Measurements from ENCODE around the gene MTR. TPM values are rescaled to one million over a fixed set of nuclear protein-coding genes. Genes with fewer than 3 reads are reported as not detected.
"Not testable (repeated sequence)": the region's sequence is repeated elsewhere in the genome, so short reads cannot be mapped to it uniquely, and the experiment has no call there.

The MTR gene
- total and polyA plus RNA-seq, 4 donors: 4.4 to 49.3 (median 21.6) TPM

DNA sequence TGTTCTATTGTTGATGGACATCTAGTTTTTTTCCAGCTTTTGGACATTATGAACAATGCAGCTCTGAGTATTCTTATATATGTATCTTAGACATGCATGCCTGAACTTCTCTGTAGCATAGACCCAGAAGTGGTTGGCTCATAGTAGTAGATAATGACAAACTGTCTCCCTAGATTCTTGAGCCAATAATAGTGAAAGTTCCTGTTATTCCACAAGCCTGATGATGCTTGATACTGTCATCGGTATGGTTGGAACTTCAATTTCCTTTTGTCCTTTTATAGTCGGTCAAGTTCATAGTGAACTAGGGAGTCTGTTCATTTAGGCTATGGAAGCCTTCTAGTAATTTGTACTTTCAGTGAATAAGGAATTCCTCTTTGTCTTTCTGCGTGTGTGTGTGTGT lies 56.8 kb downstream of the MTR start:
- Histone ChIP-seq H3K9ac (ENCODE audit: insufficient read depth in 1 of 2, low read length in 2 of 2) (no peak overlapping the region), H3K9me3 (ENCODE audit: control insufficient read depth in 4 of 4, insufficient read depth in 3 of 4, low read length in 3 of 4) (no peaks in the 10 kb centered on the region), H3K4me1 (ENCODE audit: control insufficient read depth in 5 of 5, insufficient read depth in 5 of 5, low read length in 5 of 5) (peaks cover 0 to 2% (median 0%) of the 10 kb centered on the region in 5 donors), H3K27ac (ENCODE audit: low read depth in 1 of 2, low read length in 1 of 2) (no peak overlapping the region), H3K27me3 (ENCODE audit: control insufficient read depth in 3 of 3, insufficient read depth in 3 of 3, low read length in 2 of 3) (no peaks in the 10 kb centered on the region), H3K4me3 (no peak overlapping the region), H3K36me3 (ENCODE audit: control insufficient read depth in 4 of 4, insufficient read depth in 4 of 4, low read length in 4 of 4) (peaks cover 24 to 40% (median 29%) of the 10 kb centered on the region in 4 donors)
- TF ChIP-seq, protein P1, sequence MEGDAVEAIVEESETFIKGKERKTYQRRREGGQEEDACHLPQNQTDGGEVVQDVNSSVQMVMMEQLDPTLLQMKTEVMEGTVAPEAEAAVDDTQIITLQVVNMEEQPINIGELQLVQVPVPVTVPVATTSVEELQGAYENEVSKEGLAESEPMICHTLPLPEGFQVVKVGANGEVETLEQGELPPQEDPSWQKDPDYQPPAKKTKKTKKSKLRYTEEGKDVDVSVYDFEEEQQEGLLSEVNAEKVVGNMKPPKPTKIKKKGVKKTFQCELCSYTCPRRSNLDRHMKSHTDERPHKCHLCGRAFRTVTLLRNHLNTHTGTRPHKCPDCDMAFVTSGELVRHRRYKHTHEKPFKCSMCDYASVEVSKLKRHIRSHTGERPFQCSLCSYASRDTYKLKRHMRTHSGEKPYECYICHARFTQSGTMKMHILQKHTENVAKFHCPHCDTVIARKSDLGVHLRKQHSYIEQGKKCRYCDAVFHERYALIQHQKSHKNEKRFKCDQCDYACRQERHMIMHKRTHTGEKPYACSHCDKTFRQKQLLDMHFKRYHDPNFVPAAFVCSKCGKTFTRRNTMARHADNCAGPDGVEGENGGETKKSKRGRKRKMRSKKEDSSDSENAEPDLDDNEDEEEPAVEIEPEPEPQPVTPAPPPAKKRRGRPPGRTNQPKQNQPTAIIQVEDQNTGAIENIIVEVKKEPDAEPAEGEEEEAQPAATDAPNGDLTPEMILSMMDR (IDR thresholded peaks at IDR 0.05; ENCODE audit: control extremely low read depth, extremely low read depth): no peak
- 90 to 96% methylated on average over 3 of the region's 3 CpGs for WGBS, 2 donors
- ATAC-seq (ENCODE audit: insufficient read depth, low FRiP score) (no peak), DNase-seq (no peak)

DNA sequence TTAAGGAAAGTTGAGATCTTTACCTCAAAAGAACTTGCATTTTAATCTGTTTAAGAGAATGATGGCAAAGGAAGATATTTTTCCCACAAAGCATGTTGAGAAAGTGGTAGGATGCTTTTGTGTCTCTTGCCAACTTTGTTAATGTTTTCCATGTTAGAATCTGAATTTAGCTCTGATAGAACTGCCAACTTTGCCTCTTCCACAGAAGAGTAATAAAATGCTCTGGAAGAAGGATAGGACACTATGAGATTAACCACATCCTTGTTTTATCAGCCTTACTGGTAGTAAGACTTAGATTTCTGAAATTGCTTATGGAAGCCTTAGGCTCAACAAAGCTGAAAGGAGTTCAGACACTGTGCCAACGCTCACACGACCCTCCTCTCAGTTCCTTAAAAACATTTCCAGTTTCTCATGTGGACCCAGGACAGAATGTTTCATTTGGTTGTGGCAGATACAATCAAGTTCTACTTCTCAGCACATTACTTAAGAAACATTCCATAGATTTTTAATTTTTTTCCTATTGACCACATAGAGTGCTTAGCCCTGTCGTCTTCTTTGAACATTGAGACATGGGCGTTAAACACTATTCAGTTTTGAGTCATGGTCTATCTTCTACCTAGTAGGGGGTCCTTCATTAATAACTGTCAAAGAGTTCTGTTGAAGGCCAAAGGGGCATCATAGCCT lies 59.0 kb downstream of the MTR start:
- peaks cover 16 to 37% (median 30%) of the 10 kb centered on the region in 4 donors for H3K36me3 ChIP-seq (ENCODE audit: control insufficient read depth in 4 of 4, insufficient read depth in 4 of 4, low read length in 4 of 4)
- 86% methylated on average over 4 of the region's 4 CpGs for WGBS, 2 donors

DNA sequence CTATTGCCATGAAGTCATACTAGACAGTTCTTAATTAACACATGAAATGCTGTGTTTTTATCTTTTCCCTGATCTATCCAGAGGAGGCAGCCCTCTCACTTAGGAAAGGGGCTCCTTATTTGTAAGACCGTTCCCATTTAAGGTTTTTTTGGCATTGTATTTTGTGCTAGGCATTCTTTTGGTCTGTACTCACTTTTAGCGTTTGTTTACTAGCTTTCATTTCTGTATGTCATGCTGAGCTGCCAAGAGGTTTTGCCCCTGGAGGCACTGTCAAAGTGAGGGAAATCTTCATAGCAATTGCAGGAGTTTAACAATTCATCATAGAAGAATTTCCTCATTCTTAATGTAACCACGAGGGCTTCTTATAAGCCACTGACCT lies 59.5 kb downstream of the MTR start:
- DNase-seq (no peak), ATAC-seq (ENCODE audit: insufficient read depth, low FRiP score) (no peak)
- H3K4me3 ChIP-seq: no peak overlapping the region
- 71 to 89% methylated on average over 3 of the region's 3 CpGs for WGBS, 2 donors
- no peak overlapping the region for H3K9ac ChIP-seq (ENCODE audit: insufficient read depth in 1 of 2, low read length in 2 of 2)
- no peaks in the 10 kb centered on the region for H3K27me3 ChIP-seq (ENCODE audit: control insufficient read depth in 3 of 3, insufficient read depth in 3 of 3, low read length in 2 of 3)
- peaks cover 0 to 2% (median 0%) of the 10 kb centered on the region in 5 donors for H3K4me1 ChIP-seq (ENCODE audit: control insufficient read depth in 5 of 5, insufficient read depth in 5 of 5, low read length in 5 of 5)
- H3K36me3 ChIP-seq (ENCODE audit: control insufficient read depth in 4 of 4, insufficient read depth in 4 of 4, low read length in 4 of 4): peaks cover 16 to 38% (median 31%) of the 10 kb centered on the region in 4 donors
- TF ChIP-seq, protein P1 (IDR thresholded peaks at IDR 0.05; ENCODE audit: control extremely low read depth, extremely low read depth): no peak
- H3K9me3 ChIP-seq (ENCODE audit: control insufficient read depth in 4 of 4, insufficient read depth in 3 of 4, low read length in 3 of 4): no peaks in the 10 kb centered on the region
- no peak overlapping the region for H3K27ac ChIP-seq (ENCODE audit: low read depth in 1 of 2, low read length in 1 of 2)

More for the DNA sequence above, 59.0 kb downstream of the MTR start:
- Histone ChIP-seq H3K4me3 (no peak overlapping the region), H3K4me1 (ENCODE audit: control insufficient read depth in 5 of 5, insufficient read depth in 5 of 5, low read length in 5 of 5) (peaks cover 0 to 2% (median 0%) of the 10 kb centered on the region in 5 donors), H3K27ac (ENCODE audit: low read depth in 1 of 2, low read length in 1 of 2) (no peak overlapping the region), H3K9me3 (ENCODE audit: control insufficient read depth in 4 of 4, insufficient read depth in 3 of 4, low read length in 3 of 4) (no peaks in the 10 kb centered on the region), H3K27me3 (ENCODE audit: control insufficient read depth in 3 of 3, insufficient read depth in 3 of 3, low read length in 2 of 3) (no peaks in the 10 kb centered on the region), H3K9ac (ENCODE audit: insufficient read depth in 1 of 2, low read length in 2 of 2) (no peak overlapping the region)
- no peak for DNase-seq
- no peak for ATAC-seq (ENCODE audit: insufficient read depth, low FRiP score)
- TF ChIP-seq, protein P1 (IDR thresholded peaks at IDR 0.05; ENCODE audit: control extremely low read depth, extremely low read depth): no peak

DNA sequence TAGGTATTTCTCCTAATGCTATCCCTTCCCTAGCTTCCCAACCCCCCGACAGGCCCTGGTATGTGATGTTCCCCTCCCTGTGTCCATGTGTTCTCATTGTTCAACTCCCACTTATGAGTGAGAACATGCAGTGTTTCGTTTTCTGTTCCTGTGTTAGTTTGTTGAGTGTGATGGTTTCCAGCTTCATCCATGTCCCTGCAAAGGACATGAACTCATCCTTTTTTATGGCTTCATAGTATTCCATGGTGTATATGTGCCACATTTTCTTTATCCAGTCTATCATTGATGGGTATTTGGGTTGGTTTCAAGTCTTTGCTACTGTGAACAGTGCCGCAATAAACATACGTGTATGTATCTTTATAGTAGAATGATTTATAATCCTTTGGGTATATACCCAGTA lies 61.6 kb downstream of the MTR start:
- not testable (repeated sequence) for ATAC-seq (ENCODE audit: insufficient read depth, low FRiP score); H3K4me1 ChIP-seq (ENCODE audit: control insufficient read depth in 5 of 5, insufficient read depth in 5 of 5, low read length in 5 of 5); H3K27me3 ChIP-seq (ENCODE audit: control insufficient read depth in 3 of 3, insufficient read depth in 3 of 3, low read length in 2 of 3); H3K27ac ChIP-seq (ENCODE audit: low read depth in 1 of 2, low read length in 1 of 2); H3K4me3 ChIP-seq; DNase-seq; H3K9me3 ChIP-seq (ENCODE audit: control insufficient read depth in 4 of 4, insufficient read depth in 3 of 4, low read length in 3 of 4); H3K9ac ChIP-seq (ENCODE audit: insufficient read depth in 1 of 2, low read length in 2 of 2)
- peaks cover 19 to 33% (median 20%) of the 10 kb centered on the region in 4 donors for H3K36me3 ChIP-seq (ENCODE audit: control insufficient read depth in 4 of 4, insufficient read depth in 4 of 4, low read length in 4 of 4)
- 87 to 99% methylated on average over 4 of the region's 4 CpGs for WGBS, 2 donors
